ENCODE measurements around the gene GIPC3.
"Not testable (repeated sequence)": the region's sequence is repeated elsewhere in the genome, so short reads cannot be mapped to it uniquely, and the experiment has no call there.

Gene GIPC3

DNA sequence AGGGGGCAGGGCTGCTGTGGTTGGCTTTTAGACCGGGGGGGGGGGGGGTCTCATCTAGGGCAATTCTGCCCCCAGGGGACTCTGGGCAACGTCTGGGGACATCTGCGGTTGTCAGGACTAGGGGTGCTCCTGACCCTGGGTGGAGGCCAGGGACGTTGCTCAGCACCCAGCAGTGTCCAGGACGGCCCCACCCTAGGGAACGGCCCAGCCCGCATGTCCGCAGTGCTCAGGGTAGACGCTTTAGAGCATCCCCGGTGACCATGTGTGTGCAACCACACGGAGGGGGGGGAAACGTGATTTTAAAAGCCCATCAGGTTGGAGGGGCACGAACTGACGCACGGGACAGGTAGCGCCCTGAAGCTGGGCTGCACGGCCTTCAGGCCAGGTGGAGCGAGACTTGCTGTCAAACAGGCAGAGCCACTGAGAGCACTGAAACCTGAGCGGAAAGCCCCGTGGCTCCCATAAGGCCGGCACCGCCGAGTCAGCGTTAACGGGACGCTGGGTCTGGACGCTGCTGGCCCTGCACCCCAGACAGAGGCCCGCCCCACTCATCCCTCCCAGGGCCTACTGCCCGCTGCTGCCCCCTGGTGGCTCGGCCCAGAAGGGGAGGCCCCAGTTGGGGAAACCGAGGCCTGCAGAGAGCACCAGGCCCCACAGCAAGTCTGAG is 33.0 kb downstream of the GIPC3 start:
- peak; percentile 65 for DNase-seq (ENCODE audit: low read depth, low spot score)

DNA sequence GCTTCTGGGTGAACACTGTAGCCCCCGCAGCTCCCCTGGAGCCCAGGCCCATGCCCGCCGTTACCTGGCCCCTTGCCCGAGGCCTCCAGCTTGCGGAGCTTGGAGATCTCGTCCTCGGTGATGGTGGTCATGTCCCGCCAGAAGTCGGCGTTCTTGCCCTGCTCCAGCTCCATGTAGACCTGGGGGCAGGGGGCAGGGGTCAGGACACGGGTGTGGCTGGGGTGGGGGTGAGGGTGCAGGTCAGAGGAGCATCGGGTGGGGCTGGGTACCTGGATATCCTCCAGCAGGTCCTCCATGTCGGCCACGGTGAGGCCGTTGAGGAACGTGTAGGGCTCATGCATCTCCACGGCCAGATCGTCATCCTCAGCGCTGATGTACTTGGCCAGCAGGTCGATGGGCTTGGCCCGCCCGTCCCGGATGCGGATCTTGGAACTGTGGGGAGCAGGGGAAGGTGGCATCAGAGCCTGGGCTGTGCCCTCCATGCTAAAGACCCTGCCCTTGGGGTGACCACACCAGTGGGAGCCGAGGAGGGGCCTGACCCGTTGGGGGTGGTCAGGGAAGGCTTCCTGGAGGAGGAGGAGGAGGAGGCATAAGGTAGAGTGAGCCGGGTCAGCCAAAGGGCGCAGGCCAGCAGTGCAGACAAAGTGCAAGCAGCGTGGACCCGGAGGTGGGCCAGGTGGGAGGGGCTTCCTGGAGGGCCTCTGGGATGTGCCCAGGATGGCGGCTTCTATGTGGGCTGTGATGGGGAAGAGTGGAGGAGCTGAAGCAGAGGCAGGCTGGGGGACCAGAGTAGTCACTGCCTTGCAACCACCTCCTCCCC is 33.7 kb downstream of the GIPC3 start:
- DNase-seq (ENCODE audit: low read depth, low spot score) = no peak

DNA sequence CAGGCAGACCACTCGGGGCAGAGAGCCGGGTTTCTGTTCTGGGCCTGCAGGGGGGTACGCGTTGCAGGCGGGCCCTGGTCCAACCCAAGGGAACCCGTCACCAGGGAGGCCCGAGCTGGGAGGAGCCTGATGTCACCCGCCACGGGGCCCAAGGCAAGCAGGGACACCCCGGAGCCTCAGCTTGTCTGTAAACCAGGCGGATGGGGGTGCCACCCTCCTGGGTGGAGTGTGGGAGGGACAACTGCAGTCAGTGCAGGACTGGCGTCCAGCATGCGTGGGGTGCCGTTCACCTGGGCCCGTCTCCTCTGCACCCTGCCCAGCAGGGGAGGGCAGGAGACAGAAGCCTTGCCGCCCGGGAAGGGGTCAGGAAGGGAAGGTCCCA is 34.3 kb downstream of the GIPC3 start:
- no peak for DNase-seq (ENCODE audit: low read depth, low spot score)

DNA sequence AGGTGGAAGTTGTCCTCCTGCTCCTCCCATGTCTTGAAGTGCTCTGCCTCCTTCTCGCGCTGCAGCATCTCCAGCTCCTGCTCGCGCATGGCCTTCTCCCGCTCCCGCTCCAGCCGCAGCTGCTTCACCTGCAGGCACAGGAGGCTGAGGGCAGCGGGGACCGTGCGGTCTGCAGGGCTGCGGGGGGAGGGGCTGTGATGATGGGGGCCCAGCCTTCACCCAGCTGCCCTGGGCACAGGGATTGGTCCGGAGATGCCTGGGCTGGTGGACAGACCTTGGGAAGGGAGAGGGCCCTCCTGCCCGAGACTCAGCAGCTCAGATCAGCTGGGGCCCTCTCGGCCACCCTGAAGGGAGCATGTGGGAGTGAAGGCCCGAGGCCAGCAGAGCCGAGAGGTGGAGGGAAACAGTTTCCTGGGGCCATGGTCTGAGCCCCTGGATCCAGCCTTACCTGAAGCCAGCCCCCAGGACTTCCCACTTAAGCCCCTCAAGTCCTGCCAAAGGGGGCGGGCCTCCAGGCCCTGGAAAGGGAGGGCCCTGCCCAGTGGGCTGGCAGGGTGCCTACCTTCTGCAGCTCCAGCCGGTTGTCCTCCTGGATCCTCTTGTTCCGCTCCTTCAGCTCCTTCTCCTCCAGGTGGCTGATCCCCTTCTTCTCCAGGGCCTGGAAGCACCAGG is 35.0 kb downstream of the GIPC3 start:
- DNase-seq (ENCODE audit: low read depth, low spot score) = no peak

DNA sequence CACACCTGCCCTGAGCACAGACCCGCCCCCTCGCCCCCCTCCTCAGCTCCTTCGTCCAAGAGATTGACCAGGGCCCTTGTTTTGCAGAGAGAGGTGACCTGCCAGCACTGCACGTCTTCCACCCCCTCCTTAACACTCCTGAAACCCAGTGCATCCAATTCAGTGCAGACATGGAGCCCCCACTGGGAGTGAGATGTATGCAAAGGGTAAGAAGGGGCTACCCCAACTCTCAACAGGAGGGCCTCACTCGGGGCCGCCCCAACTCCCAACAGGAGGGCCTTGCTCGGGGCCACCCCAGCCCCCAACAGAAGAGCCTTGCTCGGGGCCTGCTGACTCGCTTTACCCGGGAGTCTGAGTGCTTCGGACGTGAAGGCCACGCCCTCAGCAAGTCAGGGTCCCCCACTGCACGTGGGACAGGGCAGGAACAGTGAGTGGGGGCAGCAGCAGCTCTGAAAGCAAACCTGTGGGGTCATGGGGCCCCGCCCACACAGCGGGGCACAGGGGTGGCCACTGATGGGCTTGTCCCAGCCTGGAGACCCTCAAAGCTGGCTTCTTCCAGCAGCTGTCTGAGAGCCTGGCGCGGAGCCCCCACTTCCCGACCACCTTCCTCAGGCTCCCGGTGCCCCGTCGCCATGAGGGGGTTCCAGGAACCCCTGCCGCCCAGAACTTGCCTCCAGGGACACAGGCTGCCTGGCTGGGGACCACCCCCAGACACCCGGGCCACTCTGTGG is 35.7 kb downstream of the GIPC3 start:
- DNase-seq (ENCODE audit: low read depth, low spot score) = no peak

DNA sequence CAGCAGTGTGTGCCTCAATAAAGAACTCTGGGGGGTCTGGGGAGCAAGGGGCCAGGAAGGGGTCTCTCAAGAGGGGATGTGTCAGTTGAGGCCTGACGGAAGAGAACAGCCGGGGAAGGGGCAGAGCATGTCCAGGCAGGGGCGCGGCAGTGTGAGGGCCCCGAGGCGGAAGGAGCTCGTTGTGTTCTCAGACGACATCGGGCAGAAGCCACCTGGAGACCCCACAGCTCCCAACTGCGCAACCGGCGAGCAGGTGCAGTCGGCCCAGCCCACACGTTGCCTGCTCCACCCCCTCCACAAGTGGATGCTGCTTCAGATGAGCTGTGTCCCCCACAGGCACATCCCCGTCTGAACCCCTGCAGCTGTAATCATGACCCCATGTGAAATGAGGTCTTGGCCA is 36.4 kb downstream of the GIPC3 start:
- no peak for DNase-seq (ENCODE audit: low read depth, low spot score)

DNA sequence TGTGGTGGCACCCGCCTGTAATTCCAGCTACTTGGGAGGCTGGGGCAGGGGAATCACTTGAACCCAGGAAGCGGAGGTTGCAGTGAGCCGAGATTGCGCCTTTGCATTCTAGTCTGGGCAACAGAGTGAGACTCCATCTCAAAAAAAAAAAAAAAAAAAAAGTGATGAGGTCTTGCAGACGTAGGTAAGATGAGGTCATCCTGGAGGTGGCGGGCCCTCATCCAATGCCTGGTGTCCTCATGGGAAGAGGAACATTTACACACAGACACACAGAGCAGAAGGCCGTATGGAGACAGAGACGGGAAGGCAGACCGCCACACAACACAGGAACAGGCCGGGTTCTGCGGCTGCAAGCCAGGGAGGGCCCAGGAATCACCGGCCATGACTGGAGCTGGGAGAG is 36.9 kb downstream of the GIPC3 start:
- DNase-seq (ENCODE audit: low read depth, low spot score) = no peak

DNA sequence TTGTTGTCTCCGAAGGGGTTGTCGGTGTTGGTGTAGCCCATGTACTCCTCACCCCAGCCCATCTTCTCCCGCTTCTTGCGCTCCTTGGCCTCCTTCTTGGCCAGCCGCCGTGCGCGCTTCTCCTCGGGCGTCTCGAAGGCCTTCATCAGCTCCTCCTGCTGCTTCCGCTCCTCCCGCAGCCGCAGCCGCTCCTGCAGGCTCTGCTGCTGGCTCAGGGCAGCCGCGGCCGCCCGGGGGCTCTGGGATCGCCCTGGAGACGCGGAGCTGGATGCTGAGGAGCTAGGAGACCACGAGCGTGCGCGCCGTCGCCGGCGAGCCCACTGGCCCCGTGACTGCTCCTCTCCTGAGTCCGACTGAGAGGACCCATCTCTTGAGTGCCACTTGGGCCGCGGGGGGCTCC is 38.4 kb downstream of the GIPC3 start:
- no peak for DNase-seq (ENCODE audit: low read depth, low spot score)

DNA sequence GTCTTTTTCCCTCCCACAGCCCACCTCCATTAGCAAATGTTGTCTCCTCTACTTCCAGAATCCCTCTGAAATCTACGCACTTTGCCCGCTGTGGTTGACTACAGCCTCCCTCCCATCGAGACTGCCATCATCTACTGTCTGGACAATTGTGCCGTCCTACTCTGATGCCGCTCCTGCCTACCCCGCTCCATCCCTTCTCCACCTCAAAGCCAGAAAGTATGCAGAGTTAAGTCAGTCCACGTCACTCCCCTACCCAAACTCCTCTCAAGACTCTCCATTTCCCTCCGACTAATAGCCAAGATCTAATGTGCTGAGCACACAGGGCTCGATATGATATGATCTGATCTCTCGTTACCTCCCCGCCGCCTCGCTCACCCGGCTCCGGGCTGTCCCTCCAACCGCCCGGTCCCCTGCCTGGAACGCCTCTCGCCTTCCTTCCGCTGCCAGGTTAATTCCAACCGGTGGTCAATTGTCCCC is 40.8 kb downstream of the GIPC3 start:
- peak; percentile 30 for DNase-seq (ENCODE audit: low read depth, low spot score)

DNA sequence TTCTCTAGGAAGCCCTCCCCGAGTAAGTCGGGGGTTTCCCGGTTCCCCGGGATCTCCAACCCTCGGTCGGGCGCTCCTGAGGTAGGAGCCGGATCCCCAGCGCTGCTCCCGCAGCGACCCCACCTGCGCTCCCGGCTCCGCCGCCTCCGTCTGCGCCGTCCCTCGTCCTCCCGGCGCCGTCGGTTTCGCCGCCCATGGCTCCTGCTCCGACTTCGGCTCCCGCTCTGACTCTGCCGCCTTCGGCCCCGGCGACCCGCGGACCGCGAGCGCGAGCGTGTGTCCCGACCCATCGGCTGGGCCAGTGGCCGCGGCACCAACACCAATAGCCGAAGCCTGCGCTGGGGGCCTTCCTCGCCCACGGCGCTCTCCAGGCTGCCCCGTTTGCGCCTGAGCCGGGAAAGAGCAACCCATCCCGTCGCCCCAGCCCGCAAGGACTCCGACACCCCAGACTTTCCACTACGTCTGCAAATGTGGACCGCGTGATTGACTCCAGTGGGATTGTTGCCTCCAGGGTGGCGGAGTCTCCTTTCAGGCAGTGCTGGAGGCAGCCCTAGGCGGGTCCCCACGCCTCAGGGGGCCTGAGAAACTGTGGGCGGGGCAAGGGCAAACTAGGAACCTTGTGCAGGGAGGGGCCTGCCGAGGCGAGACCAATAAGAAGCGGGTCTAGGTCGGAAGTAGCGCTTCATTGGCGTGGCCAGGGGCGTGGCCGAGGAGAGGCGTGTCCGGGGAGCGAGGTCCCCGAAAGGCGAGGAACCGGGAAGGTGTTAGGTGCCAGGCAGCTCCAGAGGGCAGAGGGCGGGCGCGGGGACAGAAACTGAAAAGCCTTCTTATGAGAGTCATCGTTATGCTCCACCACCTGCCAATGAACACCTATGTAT is 41.4 kb downstream of the GIPC3 start, which contains the start of gene CACTIN:
Gene CACTIN, minus strand, starts transcription at position 318 of the 878 bp plus-strand sequence. Its CDS starts 28 bp downstream, at position 290.
- DNase-seq (ENCODE audit: low read depth, low spot score) = peak; percentile 99

DNA sequence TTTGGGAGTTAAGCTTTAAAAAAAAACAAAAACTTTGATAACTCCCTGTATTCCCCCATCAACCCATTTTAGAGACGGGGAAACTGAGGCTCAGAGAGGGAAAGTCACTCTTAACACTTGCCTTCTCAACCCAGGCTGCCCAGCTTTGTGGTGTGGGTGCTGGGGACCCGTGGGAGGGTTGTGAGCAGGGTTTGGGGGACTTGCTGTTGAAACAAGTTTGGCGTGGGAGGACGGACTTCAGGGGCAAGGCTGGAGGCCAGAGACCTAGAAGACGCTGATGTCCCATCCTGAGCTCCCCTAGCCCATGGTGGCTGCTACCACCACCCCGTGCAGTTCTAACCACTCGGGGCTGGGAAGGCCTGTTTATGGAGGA is 42.1 kb downstream of the GIPC3 start:
- DNase-seq (ENCODE audit: low read depth, low spot score) = no peak

DNA sequence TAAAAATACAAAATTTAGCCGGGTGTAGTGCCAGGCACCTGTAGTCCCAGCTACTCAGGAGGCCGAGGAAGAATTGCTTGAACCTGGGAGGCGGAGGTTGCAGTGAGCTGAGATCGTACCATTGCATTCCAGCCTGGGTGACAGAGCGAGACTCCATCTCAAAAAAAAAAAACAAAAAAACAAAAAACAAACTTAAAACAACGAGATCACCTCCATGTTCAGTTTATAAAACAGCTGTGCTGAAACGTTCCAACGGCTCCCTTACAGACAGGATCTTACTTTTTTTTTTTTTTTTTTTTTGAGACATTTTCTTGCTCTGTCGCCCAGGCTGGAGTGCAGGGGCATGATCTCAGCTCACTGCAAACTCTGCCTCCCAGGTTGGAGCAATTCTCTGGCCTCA is 43.5 kb downstream of the GIPC3 start:
- not testable (repeated sequence) for DNase-seq (ENCODE audit: low read depth, low spot score)

DNA sequence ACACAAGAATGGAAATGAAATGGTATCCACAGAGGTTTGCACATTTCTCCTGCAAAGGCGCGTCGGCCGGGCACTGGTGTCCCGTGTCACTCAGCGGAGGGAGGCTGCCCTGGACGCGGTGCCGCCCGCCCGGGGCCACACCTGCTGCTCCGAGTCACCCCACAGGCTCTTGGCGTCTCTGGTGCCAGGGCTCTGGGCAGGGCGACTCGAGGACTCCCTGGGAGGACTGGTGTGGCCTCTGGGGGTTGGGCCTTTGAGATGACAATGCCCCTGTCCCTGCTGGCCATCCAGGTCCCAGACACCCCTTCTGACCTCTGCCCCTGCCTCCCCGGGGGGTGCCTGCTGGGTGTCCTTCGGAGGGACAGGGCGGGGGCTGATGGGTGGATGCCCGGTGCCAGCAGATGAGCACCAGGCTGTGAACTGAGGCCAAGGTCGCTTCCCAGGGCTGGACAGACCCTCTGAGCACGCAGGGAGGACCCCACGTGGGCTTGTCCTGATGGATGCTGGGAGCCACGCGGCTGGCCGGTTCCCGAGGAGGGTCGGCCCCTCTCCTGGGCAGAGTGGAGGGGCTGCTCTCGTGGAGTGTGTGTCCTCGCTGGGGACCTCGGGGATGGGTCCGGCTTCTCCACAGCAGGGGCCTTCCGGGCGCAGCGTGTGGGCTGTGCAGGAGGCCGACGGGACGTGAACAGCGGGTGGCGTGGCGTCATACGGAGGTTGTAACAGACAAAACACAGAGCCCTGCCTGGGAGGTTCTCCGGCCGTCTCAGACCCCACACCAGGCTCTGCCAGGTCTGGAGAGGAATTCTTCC is 46.0 kb downstream of the GIPC3 start:
- DNase-seq (ENCODE audit: low read depth, low spot score) = no peak

DNA sequence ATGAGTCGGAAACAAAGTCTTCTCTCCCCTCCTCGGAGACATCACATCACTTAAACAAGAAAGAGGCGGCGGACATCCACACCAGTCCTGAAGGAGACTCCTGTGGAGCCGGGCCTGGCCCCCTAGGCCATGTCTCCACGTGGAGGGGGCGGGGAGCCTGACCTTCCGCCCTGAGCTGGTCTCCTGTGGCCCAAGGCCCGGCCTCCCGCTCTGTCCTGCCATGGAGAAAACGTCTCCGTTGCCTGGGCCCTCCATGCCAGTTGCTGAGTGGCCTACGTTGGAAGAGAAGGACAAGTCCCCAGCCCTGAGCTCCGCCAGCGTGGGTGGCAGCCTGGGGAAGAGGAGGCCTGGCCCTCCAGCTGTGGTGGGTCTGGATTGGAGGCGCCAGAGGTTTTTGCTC is 46.8 kb downstream of the GIPC3 start:
- DNase-seq (ENCODE audit: low read depth, low spot score) = no peak

DNA sequence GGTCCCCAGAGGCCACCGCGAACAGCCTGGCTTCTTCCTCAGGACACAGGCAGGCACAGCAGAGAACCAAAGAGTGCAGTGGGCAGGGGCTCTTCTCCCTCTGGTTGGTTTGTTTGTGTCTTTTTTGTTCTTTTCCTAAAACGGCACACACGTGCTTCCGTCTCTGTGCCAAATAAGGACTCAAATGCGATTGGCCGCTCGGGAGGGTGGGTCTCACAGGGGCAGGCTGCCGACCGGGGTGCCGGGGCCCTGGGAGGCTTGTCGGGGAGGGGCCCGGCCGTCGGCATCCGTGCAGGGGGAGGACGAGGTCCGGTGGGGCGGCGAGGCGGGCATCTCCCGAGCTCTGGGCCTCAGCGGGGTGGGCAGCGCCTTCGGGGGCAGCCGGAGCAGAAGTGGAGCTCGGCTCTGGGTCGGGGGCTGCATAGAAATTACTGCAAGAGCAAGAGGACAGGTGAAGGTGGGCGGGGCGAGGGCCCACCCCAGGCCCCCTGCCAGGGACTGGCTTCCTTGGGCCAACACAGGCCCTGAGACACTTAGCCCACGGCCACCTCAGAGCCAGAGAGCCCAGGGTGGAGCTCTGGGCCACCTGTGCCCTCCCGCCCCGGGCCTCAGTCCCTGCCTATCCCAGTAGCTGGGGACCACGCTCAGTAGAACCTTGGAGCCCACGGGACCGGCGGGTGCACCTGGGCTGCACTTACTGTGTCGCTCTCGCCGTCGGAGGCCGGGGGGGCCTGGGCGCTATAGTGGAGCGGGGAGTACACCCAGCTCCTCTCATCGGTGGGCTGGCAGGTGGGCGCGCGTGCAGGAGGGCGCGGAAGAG is 47.7 kb downstream of the GIPC3 start:
- no peak for DNase-seq (ENCODE audit: low read depth, low spot score)

DNA sequence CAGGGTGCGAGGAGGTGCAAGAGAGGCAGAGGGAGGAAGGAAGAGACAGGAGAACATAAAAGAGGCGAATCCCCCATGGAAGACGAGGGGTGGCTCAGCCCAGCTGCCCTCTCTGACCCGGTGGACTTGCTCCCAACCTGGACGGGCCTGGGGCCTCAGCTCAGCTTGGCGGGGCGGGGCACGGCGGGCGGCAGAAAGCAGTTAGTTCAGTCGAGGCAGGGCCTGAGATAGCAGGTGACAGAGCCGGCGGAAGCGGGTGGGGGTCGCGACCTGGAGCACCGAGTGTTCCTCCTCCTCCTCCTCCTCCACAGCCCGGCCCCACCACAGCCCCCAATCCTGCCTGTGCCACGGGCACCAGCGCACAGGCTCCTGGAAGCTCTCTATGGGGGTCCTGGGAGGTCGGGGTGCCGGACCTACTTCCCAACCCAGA is 48.3 kb downstream of the GIPC3 start:
- DNase-seq (ENCODE audit: low read depth, low spot score) = no peak

DNA sequence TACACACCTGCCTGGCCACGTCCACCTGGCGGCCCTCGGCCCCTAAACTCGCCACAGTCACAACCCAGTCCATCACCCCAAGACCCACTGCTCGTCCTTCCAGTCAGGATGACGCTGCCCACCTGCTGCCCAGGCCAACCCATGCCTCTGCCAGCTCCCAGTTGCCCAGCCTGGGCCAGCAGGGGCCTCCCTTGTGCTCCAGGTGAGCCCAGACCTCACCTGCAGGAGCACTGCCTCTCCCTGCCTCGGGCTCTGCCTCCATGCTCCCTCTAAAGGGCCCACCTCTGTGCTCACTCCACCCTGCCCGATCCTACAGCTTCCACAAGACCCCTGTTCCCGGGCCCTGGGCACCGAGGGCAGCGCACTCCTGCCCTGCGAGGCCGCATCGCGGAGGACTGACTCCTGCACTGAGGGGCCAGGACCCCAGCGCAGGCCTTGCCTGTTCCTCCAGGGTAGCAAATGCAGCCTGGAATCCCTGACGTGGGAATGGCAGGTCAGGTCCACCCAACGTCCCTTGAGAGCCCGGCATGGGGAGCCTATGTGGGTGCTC is 49.3 kb downstream of the GIPC3 start:
- DNase-seq (ENCODE audit: low read depth, low spot score) = no peak

DNA sequence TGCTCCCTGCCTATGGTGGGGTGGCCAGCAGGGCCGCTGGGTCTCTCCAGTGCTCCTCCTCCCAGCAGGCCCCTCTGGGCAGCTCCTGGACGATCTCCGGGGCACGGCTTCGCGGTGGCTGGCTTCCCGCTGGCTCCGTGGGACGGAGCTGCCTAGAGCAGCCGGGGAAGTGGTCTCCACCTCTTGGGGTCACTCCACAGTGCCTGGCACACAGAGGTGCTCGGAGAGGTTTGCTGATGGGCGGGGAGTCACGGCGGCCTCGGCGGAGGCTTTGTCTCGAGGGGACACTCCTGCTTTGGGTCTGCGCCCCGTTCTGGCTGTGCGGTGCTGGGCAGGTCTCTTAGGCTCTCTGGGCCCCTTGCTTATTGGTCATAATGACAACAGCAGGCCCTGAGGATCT is 51.2 kb downstream of the GIPC3 start:
- DNase-seq (ENCODE audit: low read depth, low spot score) = no peak

DNA sequence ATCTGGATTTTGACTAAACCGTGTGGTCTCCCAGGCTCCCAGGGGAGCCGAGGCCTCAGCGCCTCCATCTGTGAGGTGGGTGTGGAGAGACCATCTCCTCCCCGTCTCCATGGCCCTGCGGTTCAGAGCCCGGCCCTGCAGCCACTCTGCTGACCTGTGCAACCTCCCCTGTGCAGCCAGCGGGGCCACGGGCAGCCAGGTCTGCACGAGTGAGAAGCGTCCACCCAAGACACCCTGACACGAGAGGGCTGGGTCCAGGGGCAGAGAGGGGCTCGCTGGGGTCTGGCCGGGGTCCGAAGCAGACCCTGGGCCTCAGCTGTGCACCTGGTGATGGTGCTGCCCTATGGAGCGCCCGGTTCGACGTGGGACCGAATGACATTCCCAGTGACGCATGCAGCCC is 51.7 kb downstream of the GIPC3 start:
- DNase-seq (ENCODE audit: low read depth, low spot score) = no peak

Data from astrocyte of the hippocampus (primary cell).